GM12878 (cell line): ENCODE measurements around the gene BICDL2. TPM values are rescaled to one million over a fixed set of nuclear protein-coding genes. Genes with fewer than 3 reads are reported as not detected.

Source experiments
- ATAC-seq: fragments of 200-7000 bp; cut with Tn5 transposase; 3 replicates; pipeline ENCODE4 v1.9.1; 2020; ENCODE audit warnings: mild to moderate bottlenecking, moderate library complexity
- BruUV-seq: library from RNA; stranded (reverse); fragments of 400-500 nt; replicated peaks from 2 replicates; lab custom pipeline; 2021; lab: Mats Ljungman, UMichigan
- CTCF ChIA-PET: fragments of 300-600 bp; sonication (Branson Sonifier 250); formaldehyde crosslinking; extraction: SDS; loops from one replicate; lab custom pipeline; 2021; ENCODE audit warnings: inconsistent platforms; lab: Yijun Ruan, JAX
- POLR2A ChIA-PET: fragments of 350-600 bp; formaldehyde crosslinking; extraction: SDS; loops from one replicate; lab custom pipeline; 2021; ENCODE audit warnings: inconsistent platforms; lab: Charles Lee
- RAD21 ChIA-PET: fragments of 300-600 bp; sonication (Branson Sonifier 250); formaldehyde crosslinking; loops from one replicate; lab custom pipeline; 2023; ENCODE audit warnings: antibody characterized with exemption; ENCODE audit not compliant: unreplicated experiment; lab: Charles Lee
- SMC1A ChIA-PET: fragments of 300-600 bp; sonication (Branson Sonifier 250); formaldehyde crosslinking; loops from one replicate; lab custom pipeline; 2023; ENCODE audit not compliant: unreplicated experiment, uncharacterized antibody; lab: Charles Lee
- DNase-seq: peaks from one replicate; pipeline ENCODE4 v3.0.0-alpha.2; 2011; ENCODE audit warnings: low read depth, low spot score
- FAIRE-seq: peaks from 3 replicates; lab custom pipeline; 2011; peaks lifted over from hg19 to GRCh38; lab: Jason Lieb, UNC
- H2AFZ ChIP-seq: 2 replicates; pipeline ENCODE4 v1.6.0; 2011; ENCODE audit warnings: low read depth, low read length, control low read depth; ENCODE audit not compliant: control insufficient read depth
- H3K27ac ChIP-seq: 2 replicates; pipeline ENCODE4 v1.5.1; 2011; ENCODE audit warnings: control low read depth; ENCODE audit not compliant: control insufficient read depth, insufficient read depth
- H3K27me3 ChIP-seq, 2 experiments: replicated peaks in 1 of 2; 2 replicates each; pipeline versions ENCODE4 v1.6.0 to v1.6.1; 2011; ENCODE audit warnings: low read length in 1 of 2; ENCODE audit not compliant: control insufficient read depth in 2 of 2, insufficient read depth in 2 of 2
- H3K36me3 ChIP-seq, 2 experiments: 2 replicates each; pipeline ENCODE4 v1.5.1; 2011; ENCODE audit warnings: low read length in 1 of 2; ENCODE audit not compliant: control insufficient read depth in 2 of 2, insufficient read depth in 2 of 2
- H3K4me1 ChIP-seq: 2 replicates; pipeline ENCODE4 v1.6.1; 2011; ENCODE audit warnings: mild to moderate bottlenecking, low read length, moderate library complexity, mixed read lengths; ENCODE audit not compliant: control insufficient read depth, insufficient read depth
- H3K4me2 ChIP-seq: 2 replicates; pipeline ENCODE4 v1.6.0; 2011; ENCODE audit warnings: control low read depth; ENCODE audit not compliant: control insufficient read depth, insufficient read depth
- H3K4me3 ChIP-seq: fragments of 200-600 bp; sonication (generic); 2 replicates; pipeline ENCODE4 v1.5.1; 2016
- H3K79me2 ChIP-seq: 2 replicates; pipeline ENCODE4 v1.6.0; 2011; ENCODE audit warnings: low read length; ENCODE audit not compliant: control insufficient read depth, insufficient read depth
- H3K9ac ChIP-seq: 2 replicates; pipeline ENCODE4 v1.8.0; 2011; ENCODE audit warnings: low read length, control low read depth, mixed read lengths; ENCODE audit not compliant: control insufficient read depth, insufficient read depth
- H3K9me3 ChIP-seq: replicated peaks from 3 replicates; pipeline ENCODE4 v1.5.1; 2011; ENCODE audit warnings: mild to moderate bottlenecking, low read length; ENCODE audit not compliant: control insufficient read depth, insufficient read depth
- H4K20me1 ChIP-seq: 2 replicates; pipeline ENCODE4 v1.6.0; 2011; ENCODE audit not compliant: control insufficient read depth, insufficient read depth
- BACH1 ChIP-seq: fragments of 450-650 bp; IDR thresholded peaks from 2 replicates; pipeline ENCODE4 v1.6.1; 2017; ENCODE audit warnings: mild to moderate bottlenecking, borderline replicate concordance
- CBFB ChIP-seq: IDR thresholded peaks from 2 replicates; pipeline ENCODE4 v1.6.1; 2016; ENCODE audit warnings: antibody characterized with exemption, low read depth
- CBX3 ChIP-seq: fragments of 200-600 bp; sonication (generic); IDR thresholded peaks from 2 replicates; pipeline ENCODE4 v1.6.1; 2016; ENCODE audit warnings: low read depth, borderline replicate concordance
- CEBPB ChIP-seq, 2 experiments: fragments of 150-350 bp in 1 of 2; IDR thresholded peaks; 2 replicates each; pipeline ENCODE4 v1.6.1; 2012 to 2014; ENCODE audit warnings: low read depth in 2 of 2, low read length in 2 of 2, borderline replicate concordance in 1 of 2, inconsistent platforms in 1 of 2
- EZH2 ChIP-seq: IDR thresholded peaks from 2 replicates; pipeline ENCODE4 v1.6.1; 2012; ENCODE audit warnings: low read depth, mild to moderate bottlenecking, control low read depth, inconsistent platforms, low read length, borderline replicate concordance; ENCODE audit not compliant: control insufficient read depth
- MEF2A ChIP-seq: IDR thresholded peaks from 2 replicates; pipeline ENCODE4 v1.6.1; 2011; ENCODE audit warnings: low read depth, mild to moderate bottlenecking, low read length, moderate library complexity; ENCODE audit not compliant: insufficient read depth
- MXI1 ChIP-seq: fragments of 150-350 bp; IDR thresholded peaks from 2 replicates; pipeline ENCODE4 v1.6.1; 2011; ENCODE audit warnings: low read depth, mild to moderate bottlenecking, inconsistent platforms, low read length, improper control_type of control experiment
- RB1 ChIP-seq: fragments of 450-650 bp; formaldehyde crosslinking; IDR thresholded peaks from 2 replicates; pipeline ENCODE4 v1.6.1; 2017; ENCODE audit warnings: mild to moderate bottlenecking, borderline replicate concordance
- REST ChIP-seq: IDR thresholded peaks from 2 replicates; pipeline ENCODE4 v1.6.1; 2012; ENCODE audit warnings: mild to moderate bottlenecking, low read depth, low read length
- SP1 ChIP-seq: IDR thresholded peaks from one replicate; pipeline ENCODE4 v1.6.1; 2011; ENCODE audit warnings: low read depth, low read length
- SREBF1 ChIP-seq: IDR thresholded peaks from 2 replicates; pipeline ENCODE4 v1.6.1; 2012; ENCODE audit warnings: mild to moderate bottlenecking, low read length
- TARDBP ChIP-seq: IDR thresholded peaks from 2 replicates; pipeline ENCODE4 v1.6.1; 2016; ENCODE audit warnings: borderline replicate concordance
- YY1 ChIP-seq: IDR thresholded peaks from 2 replicates; pipeline ENCODE4 v1.6.1; 2011; ENCODE audit warnings: low read depth, mild to moderate bottlenecking, low read length
- ZBTB11 ChIP-seq: fragments of 450-650 bp; formaldehyde crosslinking; IDR thresholded peaks from 2 replicates; pipeline ENCODE4 v1.5.0; 2022; ENCODE audit warnings: mild to moderate bottlenecking, missing genetic modification characterization
- ZNF207 ChIP-seq: fragments of 450-650 bp; IDR thresholded peaks from 2 replicates; pipeline ENCODE4 v1.6.1; 2014; ENCODE audit warnings: antibody characterized with exemption, mild to moderate bottlenecking, borderline replicate concordance
- WGBS: methylation state at CpG from one replicate; pipeline ENCODE4 v1.1.6; 2016; ENCODE audit warnings: low lambda C conversion rate; ENCODE audit not compliant: insufficient replicate concordance, insufficient coverage; ENCODE audit errors: missing lambda C conversion rate; 5-methylcytosine and 5-hydroxymethylcytosine counted together
- in situ Hi-C: fragments of 300-500 bp; cut with MboI; formaldehyde crosslinking; loops from 9 replicates; pipeline ENCODE4 v1.14.3; 2018; ENCODE audit warnings: mixed read lengths
- intact Hi-C: fragments of 100-400 bp; cut with micrococcal nuclease; formaldehyde crosslinking; loops from one replicate; pipeline ENCODE4 v1.14.2; 2022; ENCODE audit not compliant: unreplicated experiment
- polyA plus RNA-seq, 11 experiments: library from polyadenylated mRNA; depleted of rRNA in 4 of 11; unstranded in 6 of 11; stranded (reverse) in 5 of 11; fragments of >200 nt; fragmentation: Nextera tagmentation in 4 of 11; fragmentation: Illumina TruSeq in 1 of 11; extraction: Ambion mirVana in 4 of 11; extraction: Trizol in 1 of 11; gene quantifications; 1 replicate in 1 of 11; 2 replicates in 10 of 11; pipeline versions ENCODE4 v1.2.1 to v1.2.3, GENCODE V29; 2011 to 2016; ENCODE audit warnings: inconsistent platforms in 2 of 11, missing spikeins in 2 of 11, low read depth in 1 of 11
- total RNA-seq, 4 experiments: library from RNA; depleted of rRNA in 3 of 4; stranded (reverse); fragments of >200 nt in 3 of 4; fragmentation: Illumina TruSeq in 1 of 4; extraction: Trizol in 1 of 4; gene quantifications; 2 replicates each; pipeline versions ENCODE4 v1.2.1 to v1.2.3, GENCODE V29; 2013 to 2021
- TF ChIP-seq, protein P1 (sequence below): IDR thresholded peaks from 2 replicates; pipeline ENCODE4 v1.6.1; 2012; ENCODE audit warnings: low read depth, low read length, improper control_type of control experiment

Gene BICDL2
- total and polyA plus RNA-seq, 10 of the 15 experiments (the other 5 are each of a cell fraction or from before 2014, with no cell fraction given): not detected

DNA sequence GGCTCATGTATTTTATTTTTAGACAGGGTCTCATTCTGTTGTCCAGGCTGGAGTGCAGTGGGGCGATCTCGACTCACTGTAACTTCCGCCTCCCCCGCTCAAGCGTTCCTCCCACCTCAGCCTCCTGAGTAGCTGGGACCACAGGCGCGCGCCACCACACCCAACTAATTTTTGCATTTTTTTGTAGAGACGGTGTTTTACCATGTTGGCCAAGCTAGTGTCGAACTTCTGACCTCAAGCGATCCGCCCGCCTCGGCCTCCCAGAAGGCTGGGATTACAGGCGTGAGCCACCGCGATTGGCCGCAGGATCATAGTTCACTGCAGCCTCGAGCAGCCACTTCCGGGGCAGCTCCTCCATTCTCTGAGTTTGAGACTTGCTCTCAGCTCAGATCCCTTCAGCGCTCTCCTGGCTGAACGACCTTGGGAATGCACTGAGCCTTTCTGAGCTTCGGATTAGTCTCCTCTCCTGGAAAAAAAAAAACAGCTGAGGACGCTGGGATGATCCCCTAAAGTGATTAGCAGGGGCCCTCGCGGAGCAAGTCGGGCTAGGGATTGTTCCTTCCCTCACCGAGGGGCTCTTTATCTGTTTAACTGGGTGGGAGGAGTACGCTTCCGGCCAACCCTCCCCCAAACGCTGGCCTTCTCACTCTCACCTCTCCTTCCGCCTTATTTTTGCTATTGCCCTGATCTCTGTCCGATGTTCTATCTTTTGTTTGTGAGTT is 55.4 kb downstream of the BICDL2 start:
- Histone ChIP-seq H3K27ac (peak overlapping the region; percentile 88; the same call in 1 of the 2 replicates), H3K4me1 (peaks cover 7% of the 10 kb centered on the region), H3K9ac (peak overlapping the region; percentile 93), H3K27me3 (no peaks in the 10 kb centered on the region), H2AFZ (no peak overlapping the region), H3K4me3 (peak overlapping the region; percentile 74), H3K79me2 (peaks cover 11% of the 10 kb centered on the region), H3K9me3 (no peaks in the 10 kb centered on the region), H3K36me3 (peaks cover 0 to 1% of the 10 kb centered on the region in 2 experiments; a peak in 1 of 4 replicates), H3K4me2 (peak overlapping the region; percentile 77), H4K20me1 (no peaks in the 10 kb centered on the region)
- DNase-seq: no peak
- POLR2A ChIA-PET: interaction anchor here (0.7 to 2.9 kb wide), 3 partner anchors 9 to 151 kb away, joined by 3 to 18 read pairs (median 4); partner anchors contain the start of genes PAQR4 and ZG16B
- FAIRE-seq: no peak
- no TSS peak for BruUV-seq
- intact Hi-C loops: loop anchor here (5.0 kb wide), 2 partner anchors 54 to 74 kb away; no protein-coding TSS in a partner anchor
- no peak for ATAC-seq
- SMC1A ChIA-PET: interaction anchor here (0.5 kb wide), 1 partner anchor 71 kb away, joined by 4 read pairs; no protein-coding TSS in a partner anchor
- WGBS: 82% methylated on average over 33 of the region's 33 CpGs
- RAD21 ChIA-PET: interaction anchor here (0.9 to 2.4 kb wide), 3 partner anchors 11 to 54 kb away, joined by 3 to 6 read pairs (median 4); partner anchors contain the start of genes KREMEN2 and PAQR4
- in situ Hi-C loops: no loop called here
- CTCF ChIA-PET: interaction anchor here (1.1 to 2.3 kb wide), 11 partner anchors 10 to 98 kb away, joined by 3 to 13 read pairs (median 5); partner anchors contain the start of genes FLYWCH2 and PAQR4
- TF ChIP-seq EZH2 (no peak), ZNF207 (no peak), TARDBP (no peak), RB1 (no peak), SREBF1 (no peak), MXI1 (no peak), CBX3 (no peak), BACH1 (no peak), ZBTB11 (CRISPR knock-in tag) (no peak), SP1 (no peak), CEBPB (IDR thresholded peaks at IDR 0.05; ENCODE audit: borderline replicate concordance in 1 of 2, low read depth in 2 of 2, low read length in 2 of 2) (no peak), REST (no peak), YY1 (no peak), CBFB (no peak), MEF2A (no peak)
- TF ChIP-seq, protein P1, sequence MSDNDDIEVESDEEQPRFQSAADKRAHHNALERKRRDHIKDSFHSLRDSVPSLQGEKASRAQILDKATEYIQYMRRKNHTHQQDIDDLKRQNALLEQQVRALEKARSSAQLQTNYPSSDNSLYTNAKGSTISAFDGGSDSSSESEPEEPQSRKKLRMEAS: no peak
